Activated naive CD4-positive, alpha-beta T cell treated with Interleukin-2 at 50 U/mL for 16 hours (primary cell): ENCODE data around the gene C10orf143.

Experiments used
- DNase-seq: peaks from one replicate; pipeline ENCODE4 v3.0.0-alpha.2; 2020

Gene C10orf143

DNA sequence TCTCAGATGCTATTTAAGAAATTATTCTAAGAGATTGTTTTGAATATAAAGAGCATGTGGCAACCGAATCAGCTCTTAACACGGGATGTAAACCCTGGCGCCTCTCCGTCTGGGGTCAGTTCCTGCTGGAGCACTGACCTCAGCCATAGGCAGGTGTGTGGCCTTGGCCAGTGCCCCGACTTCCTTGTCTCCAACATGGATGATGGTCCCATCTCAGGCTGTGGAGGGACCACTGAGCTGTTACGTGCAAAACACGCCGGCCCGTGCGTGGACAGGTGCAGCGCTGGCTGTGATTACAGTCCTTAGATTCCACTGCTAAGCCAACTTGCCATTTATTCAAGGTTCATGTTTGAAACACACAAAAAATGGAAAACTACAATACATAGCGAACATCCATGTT, 59.9 kb downstream of the C10orf143 start:
- no peak for DNase-seq

DNA sequence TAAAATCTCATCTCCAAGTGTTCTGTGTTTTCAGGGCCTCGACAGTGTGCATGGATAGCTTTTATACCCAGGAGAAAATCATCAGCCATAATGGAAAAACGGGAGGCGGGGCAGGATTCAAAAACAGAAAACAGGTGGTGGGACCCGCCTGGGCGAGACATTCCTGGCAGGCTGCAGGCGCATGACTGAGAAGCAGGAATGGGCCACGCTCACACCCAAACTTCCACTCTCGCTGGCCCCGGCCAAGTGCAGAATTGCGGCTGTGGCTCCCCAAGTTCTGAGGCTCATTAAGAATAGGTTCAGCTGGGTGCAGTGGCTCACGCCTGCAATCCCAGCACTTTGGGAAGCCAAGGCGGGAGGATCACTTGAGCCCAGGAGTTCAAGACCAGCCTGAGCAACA, 60.6 kb downstream of the C10orf143 start:
- no peak for DNase-seq

GRCh38 chr10:130049244-130049643, 61.4 kb downstream of the C10orf143 start:
- DNase-seq: no peak

DNA sequence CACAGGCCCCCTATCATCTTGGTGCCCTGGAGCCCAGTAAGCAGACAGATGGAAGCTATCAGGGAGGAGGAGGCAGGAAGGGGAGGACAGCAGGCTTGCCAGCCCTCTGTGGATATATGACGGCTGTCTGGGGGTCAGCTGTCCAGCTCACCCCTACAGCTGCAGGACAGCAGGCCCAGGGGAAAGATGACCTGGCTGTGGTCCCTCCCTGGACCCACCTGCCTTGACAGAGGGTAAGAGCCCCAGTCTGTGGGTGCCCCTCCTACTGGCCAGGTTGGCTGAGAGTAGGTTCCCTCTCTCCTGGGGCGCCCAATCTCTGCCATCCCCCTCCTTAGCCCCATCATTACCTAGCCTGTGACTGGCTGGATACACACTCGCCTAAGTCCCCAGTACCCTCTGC, 62.5 kb downstream of the C10orf143 start:
- no peak for DNase-seq

- DNase-seq: no peak
These were observed 63.3 kb downstream of the C10orf143 start for GRCh38 chr10:130047336-130047735.

- no peak for DNase-seq
These were observed 64.0 kb downstream of the C10orf143 start for GRCh38 chr10:130046591-130046990.

DNA sequence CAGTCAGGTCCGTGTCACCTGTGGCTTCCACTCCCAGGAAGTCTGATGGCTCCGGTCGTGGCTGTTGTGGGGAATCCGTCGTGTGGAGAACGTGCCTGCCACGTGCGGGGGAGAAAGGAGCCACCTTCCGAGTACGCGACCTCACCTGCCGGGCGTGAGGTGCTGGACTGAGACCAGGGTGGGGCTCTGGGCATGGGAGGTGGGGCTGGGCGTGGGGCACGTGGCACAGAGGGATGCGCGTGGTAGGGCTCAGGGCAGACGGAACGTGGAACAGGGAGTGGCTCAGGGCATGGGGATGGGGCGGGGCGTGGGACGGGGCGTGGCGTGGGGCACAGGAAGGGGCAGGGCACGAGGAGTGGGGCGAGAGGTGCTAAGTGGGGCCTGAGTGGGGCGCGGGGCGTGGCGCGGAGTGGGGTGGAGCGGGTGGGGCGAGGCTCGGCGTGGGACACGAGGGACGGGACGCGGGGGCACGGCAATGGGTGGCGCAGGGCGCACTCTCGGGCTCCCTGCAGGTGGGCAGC, 64.8 kb downstream of the C10orf143 start:
- no peak for DNase-seq

GRCh38 chr10:130045091-130045652, 65.5 kb downstream of the C10orf143 start:
- no peak for DNase-seq

- DNase-seq: no peak
These were observed 66.3 kb downstream of the C10orf143 start for GRCh38 chr10:130044067-130045061.

DNA sequence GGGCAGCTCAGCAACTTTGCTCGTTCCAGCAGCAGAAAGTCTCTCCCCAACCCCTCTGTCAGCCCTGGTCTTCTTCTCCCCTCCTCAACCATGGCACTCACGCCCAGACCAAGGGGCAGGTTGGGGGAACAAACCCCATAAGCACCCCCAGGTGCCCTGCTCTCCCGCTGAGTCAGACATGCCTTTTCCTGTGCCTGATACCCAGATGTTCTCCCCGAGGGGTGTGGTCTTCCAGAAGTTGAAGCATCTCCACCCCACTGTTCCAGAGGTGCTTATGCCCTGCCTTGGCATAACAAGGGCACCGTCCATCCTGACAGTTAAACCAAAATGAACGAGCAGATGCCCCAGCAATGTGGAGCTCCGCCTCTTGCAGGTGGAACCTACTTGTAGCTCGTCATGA, 67.1 kb downstream of the C10orf143 start:
- no peak for DNase-seq

DNA sequence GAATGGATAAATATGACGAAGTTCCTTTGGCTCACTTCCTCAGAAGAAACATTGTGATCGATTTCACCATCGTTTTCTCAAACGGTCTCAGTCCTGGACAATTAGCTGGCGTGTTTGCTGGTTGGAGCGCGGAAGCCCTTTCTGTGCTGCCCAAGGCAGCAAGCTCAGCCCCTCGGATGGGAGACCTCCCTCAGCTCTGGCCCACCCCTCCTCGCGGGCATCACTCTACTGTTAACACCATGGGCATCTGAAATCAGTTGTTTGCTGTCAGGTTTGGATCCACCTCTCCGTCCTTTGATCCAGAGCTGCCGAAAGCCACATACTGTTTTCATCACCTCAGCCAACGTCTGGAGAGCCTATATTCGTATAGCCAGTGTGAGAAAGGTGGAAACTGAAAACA, 68.2 kb downstream of the C10orf143 start:
- DNase-seq: no peak

DNA sequence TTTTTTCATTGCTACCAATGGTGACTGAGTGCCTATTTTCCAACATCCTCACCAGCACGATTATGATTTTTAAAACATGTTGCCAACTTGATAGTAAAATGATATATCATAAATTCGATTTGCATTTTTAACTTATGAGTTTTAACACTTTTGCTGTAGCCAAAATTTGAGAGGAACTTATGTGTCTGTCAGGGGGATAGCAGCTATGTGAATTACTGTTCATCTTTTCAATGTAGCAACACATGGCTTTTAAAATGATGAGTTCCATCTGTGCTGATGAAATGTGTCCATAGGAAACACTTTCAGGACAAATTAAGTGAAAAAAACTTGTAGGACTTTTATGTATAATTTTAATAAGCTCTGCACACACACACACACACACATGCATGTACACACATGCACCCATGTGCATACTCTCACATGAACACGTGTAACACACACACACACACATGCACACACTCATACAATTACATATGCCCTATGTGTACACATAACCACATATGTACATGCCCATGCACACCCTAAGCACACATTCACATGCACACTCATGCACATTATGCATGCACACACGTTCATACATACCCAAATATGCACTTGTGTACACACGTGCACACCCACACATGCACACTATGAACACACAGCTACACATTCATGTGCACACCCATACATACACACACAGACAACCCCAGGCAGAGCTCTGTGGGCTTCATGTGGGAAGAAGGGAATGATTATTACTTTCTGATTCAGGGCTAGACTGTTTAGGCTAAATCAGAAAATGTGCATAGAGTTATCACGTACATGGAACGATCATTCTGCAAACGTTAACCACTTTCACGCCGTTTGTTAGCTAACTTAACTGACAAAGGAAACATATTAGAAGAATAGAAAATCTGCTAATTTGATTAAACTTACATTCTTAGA, 68.9 kb downstream of the C10orf143 start:
- no peak for DNase-seq

- no peak for DNase-seq
These were observed 69.8 kb downstream of the C10orf143 start for GRCh38 chr10:130040817-130041330.

- DNase-seq: no peak
These were observed 70.3 kb downstream of the C10orf143 start for GRCh38 chr10:130040351-130040750.

GRCh38 chr10:130039141-130039540, 71.5 kb downstream of the C10orf143 start:
- DNase-seq: no peak

GRCh38 chr10:130038611-130039109, 72.0 kb downstream of the C10orf143 start:
- DNase-seq: no peak

DNA sequence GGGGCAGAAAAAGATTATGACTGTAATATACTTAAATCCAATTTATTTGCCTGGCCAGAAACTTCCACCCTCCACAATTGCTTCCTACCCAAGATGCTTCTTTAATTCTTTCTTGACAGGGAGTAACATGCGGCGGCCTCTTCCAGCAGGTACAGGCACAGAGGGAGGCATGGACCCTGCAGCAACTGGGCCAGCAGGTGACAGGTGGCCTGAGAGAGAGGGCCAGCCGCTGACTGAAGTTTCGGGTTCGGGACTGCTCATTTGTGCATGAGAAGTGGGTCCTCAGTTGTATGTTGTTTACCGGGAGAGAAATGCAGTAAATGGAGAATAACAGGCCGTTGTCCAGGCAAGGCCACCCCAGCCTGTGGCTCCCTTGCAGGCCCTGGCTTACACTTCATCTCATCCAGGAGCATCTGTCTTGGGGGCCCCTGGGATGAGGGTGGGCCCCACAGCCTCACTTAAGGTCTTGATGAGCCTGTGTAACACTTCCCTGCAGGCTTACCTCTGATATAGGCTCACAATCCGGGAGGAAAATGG, 72.5 kb downstream of the C10orf143 start:
- DNase-seq: no peak

GRCh38 chr10:130037169-130037661, 73.4 kb downstream of the C10orf143 start:
- DNase-seq: no peak

DNA sequence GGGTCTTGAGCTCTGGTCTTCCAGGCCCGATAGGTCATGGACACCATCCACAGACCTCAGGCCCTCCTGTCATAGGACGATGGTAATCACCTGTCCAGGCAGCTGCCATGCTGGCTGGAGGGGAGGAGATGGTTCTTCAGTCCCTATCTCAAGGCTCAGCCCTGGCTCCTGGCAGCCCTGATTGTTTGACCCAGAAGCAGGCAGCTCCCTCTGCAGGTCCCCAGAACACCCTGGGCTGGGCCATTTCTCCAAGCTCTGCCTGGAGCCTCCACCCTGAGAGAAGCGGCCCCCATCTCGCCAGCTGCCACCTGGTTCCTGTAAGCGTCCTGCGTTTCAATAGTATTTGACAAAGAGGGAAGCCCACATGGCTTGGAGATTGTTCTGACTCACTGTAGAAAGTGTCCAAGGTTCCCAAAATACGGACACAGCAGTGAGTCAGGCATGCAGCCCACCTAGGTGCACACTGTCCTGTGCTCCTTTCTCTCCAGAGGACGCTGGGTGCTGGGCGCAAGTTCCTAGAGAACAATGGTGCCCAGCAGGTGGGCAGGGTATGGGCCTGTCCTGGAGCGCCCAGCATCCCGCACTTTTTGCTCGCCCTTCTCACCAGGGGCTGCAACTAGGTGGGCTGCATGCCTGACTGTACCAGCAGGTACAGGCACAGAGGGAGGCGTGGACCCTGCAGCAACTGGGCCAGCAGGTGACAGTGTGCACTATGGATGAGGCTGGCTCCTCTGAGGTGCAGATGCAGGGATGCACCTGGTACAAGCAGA, 74.1 kb downstream of the C10orf143 start:
- DNase-seq: no peak

DNA sequence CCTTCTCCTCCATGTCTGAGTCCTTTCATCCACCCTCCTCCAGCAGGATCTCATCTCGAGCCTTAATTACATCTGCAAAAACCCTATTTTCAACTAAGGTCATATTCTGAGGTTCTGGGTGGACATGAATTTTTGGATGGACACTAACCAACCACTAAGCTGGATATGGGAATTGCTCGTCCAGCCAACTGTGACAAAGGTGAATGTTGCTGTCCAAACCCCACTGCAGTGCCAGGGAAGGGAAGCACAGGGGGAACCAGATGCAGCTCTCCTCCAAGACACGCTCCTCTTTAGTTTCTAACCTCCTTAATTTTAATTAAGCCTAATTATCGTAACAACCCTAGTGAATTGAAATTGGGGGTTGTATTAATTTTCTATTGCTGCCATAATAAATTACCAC, 81.4 kb downstream of the C10orf143 start:
- DNase-seq: no peak

DNA sequence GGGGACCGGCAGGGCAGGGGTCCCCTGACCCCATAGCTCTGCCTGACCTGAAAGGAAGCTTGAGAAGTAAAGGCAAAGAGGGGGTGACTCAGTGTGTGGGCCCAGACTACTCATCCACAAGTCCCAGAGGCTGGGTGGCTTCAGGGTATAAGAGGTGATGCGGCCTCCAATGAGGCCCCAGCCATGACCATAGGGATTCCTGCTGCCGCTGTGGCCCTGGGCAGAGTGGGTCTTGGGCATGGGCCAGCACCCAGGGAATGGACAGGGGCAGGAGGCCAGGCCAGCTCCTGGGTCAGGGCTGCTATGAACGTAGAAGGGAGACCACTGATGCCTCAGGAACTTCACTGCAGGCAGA, 82.2 kb downstream of the C10orf143 start:
- DNase-seq: no peak
